Keratinocyte (primary cell): Measurements from ENCODE around the gene RNF123. TPM values are rescaled to one million over a fixed set of nuclear protein-coding genes. Genes with fewer than 3 reads are reported as not detected.

Experiments
- DNase-seq: peaks from one replicate; pipeline ENCODE4 v3.0.0-alpha.2; 2011; ENCODE audit warnings: low read depth, missing footprints, low spot score
- FAIRE-seq: peaks from 2 replicates; lab custom pipeline; 2011; peaks lifted over from hg19 to GRCh38; lab: Jason Lieb, UNC
- H2AFZ ChIP-seq: 2 replicates; pipeline ENCODE4 v1.6.0; 2012; ENCODE audit warnings: low read length, control low read depth, inconsistent platforms; ENCODE audit not compliant: control insufficient read depth
- H3K27ac ChIP-seq: 2 replicates; pipeline ENCODE4 v1.5.1; 2011; ENCODE audit warnings: low read length; ENCODE audit not compliant: control insufficient read depth, insufficient read depth
- H3K27me3 ChIP-seq: 3 replicates; pipeline ENCODE4 v1.6.0; 2011; ENCODE audit warnings: low read length; ENCODE audit not compliant: control insufficient read depth, insufficient read depth; ENCODE audit errors: extremely low read depth
- H3K36me3 ChIP-seq, 2 experiments: 2 replicates in 1 of 2; 3 replicates in 1 of 2; pipeline ENCODE4 v1.5.1; 2011; ENCODE audit warnings: low read length in 2 of 2, mild to moderate bottlenecking in 1 of 2; ENCODE audit not compliant: control insufficient read depth in 2 of 2, insufficient read depth in 2 of 2; ENCODE audit errors: extremely low read depth in 1 of 2
- H3K4me1 ChIP-seq: 3 replicates; pipeline ENCODE4 v1.5.1; 2011; ENCODE audit warnings: low read length; ENCODE audit not compliant: control insufficient read depth, insufficient read depth; ENCODE audit errors: extremely low read depth
- H3K4me2 ChIP-seq: 3 replicates; pipeline ENCODE4 v1.6.0; 2011; ENCODE audit warnings: low read depth, low read length; ENCODE audit not compliant: control insufficient read depth, insufficient read depth; ENCODE audit errors: extremely low read depth
- H3K4me3 ChIP-seq, 3 experiments: fragments of 200-600 bp in 1 of 3; sonication (generic) in 1 of 3; 2 replicates in 2 of 3; 3 replicates in 1 of 3; pipeline ENCODE4 v1.5.1; 2011 to 2016; ENCODE audit warnings: low read length in 3 of 3, mild to moderate bottlenecking in 3 of 3, control low read depth in 2 of 3, inconsistent platforms in 1 of 3, low read depth in 1 of 3, mixed read lengths in 1 of 3, mixed run types in 1 of 3, moderate library complexity in 1 of 3; ENCODE audit not compliant: control insufficient read depth in 2 of 3, insufficient read depth in 2 of 3; ENCODE audit errors: extremely low read depth in 1 of 3
- H3K79me2 ChIP-seq: 2 replicates; pipeline ENCODE4 v1.6.0; 2012; ENCODE audit warnings: low read length; ENCODE audit not compliant: control insufficient read depth, insufficient read depth
- H3K9ac ChIP-seq: 3 replicates; pipeline ENCODE4 v1.6.0; 2011; ENCODE audit warnings: low read length; ENCODE audit not compliant: control insufficient read depth, insufficient read depth; ENCODE audit errors: extremely low read depth
- H3K9me1 ChIP-seq: 3 replicates; pipeline ENCODE4 v1.6.0; 2011; ENCODE audit warnings: low read length; ENCODE audit not compliant: control insufficient read depth, insufficient read depth; ENCODE audit errors: extremely low read depth
- H3K9me3 ChIP-seq: 2 replicates; pipeline ENCODE4 v1.5.1; 2012; ENCODE audit warnings: low read depth, low read length; ENCODE audit not compliant: control insufficient read depth
- H4K20me1 ChIP-seq: 3 replicates; pipeline ENCODE4 v1.6.0; 2011; ENCODE audit warnings: low read length; ENCODE audit not compliant: control insufficient read depth, insufficient read depth; ENCODE audit errors: extremely low read depth
- EZH2 ChIP-seq: IDR thresholded peaks from one replicate; pipeline ENCODE4 v1.6.1; 2012; ENCODE audit warnings: inconsistent platforms, mild to moderate bottlenecking, low read length, moderate library complexity
- dilution Hi-C: fragments of 300-500 bp; cut with MboI; formaldehyde crosslinking; loops from one replicate; pipeline ENCODE4 v1.7.0; 2020; ENCODE audit warnings: low sequenced_read_pairs; ENCODE audit not compliant: extremely low pct_ligation_motif_present
- polyA plus RNA-seq, 5 experiments: library from polyadenylated mRNA; depleted of rRNA in 3 of 5; stranded (reverse) in 3 of 5; stranded (forward) in 1 of 5; unstranded in 1 of 5; fragments of >200 nt; gene quantifications; 1 replicate in 1 of 5; 2 replicates in 3 of 5; 3 replicates in 1 of 5; pipeline versions ENCODE4 v1.2.1 to v1.2.3, GENCODE V29; 2011 to 2012; ENCODE audit warnings: missing spikeins in 2 of 5, low read depth in 1 of 5, low replicate concordance in 1 of 5
- TF ChIP-seq, protein P1 (sequence below), 3 experiments: IDR thresholded peaks in 1 of 3; conservative IDR thresholded peaks in 1 of 3; optimal IDR thresholded peaks in 1 of 3; 2 replicates in 2 of 3; 3 replicates in 1 of 3; pipeline versions ENCODE3 to v1.5.1; 2011; ENCODE audit warnings: low read length in 3 of 3, mild to moderate bottlenecking in 3 of 3, moderate library complexity in 2 of 3, control low read depth in 1 of 3, inconsistent platforms in 1 of 3; ENCODE audit not compliant: insufficient read depth in 2 of 3; ENCODE audit errors: extremely low read depth in 1 of 3

RNF123 gene
- polyA plus RNA-seq, 1 donor (not counting 4 experiments of a cell fraction or from before 2014, with no cell fraction given): 18.1 TPM

DNA sequence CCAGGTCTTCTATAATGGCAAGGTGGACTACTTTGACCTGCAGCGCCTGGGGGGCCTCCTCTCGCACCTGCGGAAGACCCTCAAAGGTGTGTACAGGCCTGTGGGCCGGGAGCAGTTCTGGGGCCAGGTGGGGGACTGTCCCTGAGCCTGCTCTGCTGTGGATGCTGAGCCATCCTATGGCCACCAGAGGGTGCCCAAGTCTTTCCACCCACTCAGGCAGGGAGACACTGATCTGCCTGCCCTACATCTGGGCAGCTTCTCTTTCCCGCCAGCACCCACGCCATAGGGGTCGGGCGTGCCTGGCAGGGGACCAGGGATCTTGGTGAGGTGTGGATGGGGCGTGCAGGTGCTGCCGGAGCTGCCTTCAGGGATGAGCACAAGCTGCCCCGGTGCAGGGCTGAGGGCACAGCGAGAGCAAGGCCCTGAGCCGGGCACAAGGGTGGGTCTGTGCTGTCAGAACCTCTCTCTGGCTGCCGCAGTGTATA lies 14.1 kb downstream of the RNF123 start:
- H3K27ac ChIP-seq: no peak overlapping the region
- H3K9me1 ChIP-seq: no peaks in the 10 kb centered on the region
- DNase-seq (no peak), FAIRE-seq (peak; percentile 63)
- H4K20me1 ChIP-seq: no peaks in the 10 kb centered on the region
- TF ChIP-seq, protein P1, sequence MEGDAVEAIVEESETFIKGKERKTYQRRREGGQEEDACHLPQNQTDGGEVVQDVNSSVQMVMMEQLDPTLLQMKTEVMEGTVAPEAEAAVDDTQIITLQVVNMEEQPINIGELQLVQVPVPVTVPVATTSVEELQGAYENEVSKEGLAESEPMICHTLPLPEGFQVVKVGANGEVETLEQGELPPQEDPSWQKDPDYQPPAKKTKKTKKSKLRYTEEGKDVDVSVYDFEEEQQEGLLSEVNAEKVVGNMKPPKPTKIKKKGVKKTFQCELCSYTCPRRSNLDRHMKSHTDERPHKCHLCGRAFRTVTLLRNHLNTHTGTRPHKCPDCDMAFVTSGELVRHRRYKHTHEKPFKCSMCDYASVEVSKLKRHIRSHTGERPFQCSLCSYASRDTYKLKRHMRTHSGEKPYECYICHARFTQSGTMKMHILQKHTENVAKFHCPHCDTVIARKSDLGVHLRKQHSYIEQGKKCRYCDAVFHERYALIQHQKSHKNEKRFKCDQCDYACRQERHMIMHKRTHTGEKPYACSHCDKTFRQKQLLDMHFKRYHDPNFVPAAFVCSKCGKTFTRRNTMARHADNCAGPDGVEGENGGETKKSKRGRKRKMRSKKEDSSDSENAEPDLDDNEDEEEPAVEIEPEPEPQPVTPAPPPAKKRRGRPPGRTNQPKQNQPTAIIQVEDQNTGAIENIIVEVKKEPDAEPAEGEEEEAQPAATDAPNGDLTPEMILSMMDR (optimal IDR thresholded peaks at IDR 0.05 in 1 of 3, IDR thresholded peaks at IDR 0.05 in 1 of 3, conservative IDR thresholded peaks at IDR 0.05 in 1 of 3; ENCODE audit: extremely low read depth in 1 of 3, insufficient read depth in 2 of 3, low read length in 3 of 3): peak in 2 of 3 experiments; percentile 81 to 94
- TF ChIP-seq EZH2: no peak
- no peaks in the 10 kb centered on the region for H3K27me3 ChIP-seq
- H3K9me3 ChIP-seq: no peaks in the 10 kb centered on the region
- no peak overlapping the region for H3K4me3 ChIP-seq
- H3K9ac ChIP-seq: no peak overlapping the region
- no peak overlapping the region for H2AFZ ChIP-seq
- H3K36me3 ChIP-seq: peaks cover 29 to 35% of the 10 kb centered on the region in 2 experiments
- H3K4me1 ChIP-seq: peaks cover 4% of the 10 kb centered on the region
- no peaks in the 10 kb centered on the region for H3K79me2 ChIP-seq
- H3K4me2 ChIP-seq: no peak overlapping the region
- dilution Hi-C loops: no loop called here

DNA sequence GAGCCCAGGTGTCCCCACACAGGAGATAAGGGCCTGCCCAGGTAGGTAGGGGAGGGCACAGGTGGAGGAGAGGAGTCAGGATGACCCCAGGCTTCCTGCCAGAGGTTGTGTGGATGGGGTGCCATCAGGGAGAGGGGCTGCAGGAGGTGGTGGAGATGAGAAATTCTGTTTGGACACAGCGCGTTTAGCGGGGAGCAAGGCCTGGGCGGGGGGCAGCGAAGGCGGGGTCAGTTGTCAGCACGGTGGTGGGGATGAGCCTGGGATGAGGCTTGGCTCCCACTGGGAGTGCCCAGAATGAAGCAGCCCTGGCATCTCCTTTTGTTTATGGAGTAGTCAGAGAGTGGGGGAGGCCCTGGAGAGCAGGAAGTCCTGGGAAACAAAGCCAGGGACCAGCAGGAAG lies 14.6 kb downstream of the RNF123 start:
- TF ChIP-seq, protein P1 (optimal IDR thresholded peaks at IDR 0.05 in 1 of 3, IDR thresholded peaks at IDR 0.05 in 1 of 3, conservative IDR thresholded peaks at IDR 0.05 in 1 of 3; ENCODE audit: extremely low read depth in 1 of 3, insufficient read depth in 2 of 3, low read length in 3 of 3): no peak
- no peak for TF ChIP-seq EZH2
- no peak overlapping the region for H2AFZ ChIP-seq
- H3K9me3 ChIP-seq: no peaks in the 10 kb centered on the region
- no peaks in the 10 kb centered on the region for H3K27me3 ChIP-seq
- dilution Hi-C loops: no loop called here
- no peak overlapping the region for H3K27ac ChIP-seq
- H4K20me1 ChIP-seq: no peaks in the 10 kb centered on the region
- H3K9me1 ChIP-seq: no peaks in the 10 kb centered on the region
- no peak overlapping the region for H3K9ac ChIP-seq
- no peak overlapping the region for H3K4me2 ChIP-seq
- peaks cover 27 to 35% of the 10 kb centered on the region in 2 experiments for H3K36me3 ChIP-seq
- no peak for FAIRE-seq
- DNase-seq: no peak
- H3K4me3 ChIP-seq: no peak overlapping the region
- peaks cover 4% of the 10 kb centered on the region for H3K4me1 ChIP-seq
- H3K79me2 ChIP-seq: no peaks in the 10 kb centered on the region
